ENCODE results near the gene AOC3.
"Not testable (repeated sequence)": the region's sequence is repeated elsewhere in the genome, so short reads cannot be mapped to it uniquely, and the experiment has no call there.

AOC3 gene

DNA sequence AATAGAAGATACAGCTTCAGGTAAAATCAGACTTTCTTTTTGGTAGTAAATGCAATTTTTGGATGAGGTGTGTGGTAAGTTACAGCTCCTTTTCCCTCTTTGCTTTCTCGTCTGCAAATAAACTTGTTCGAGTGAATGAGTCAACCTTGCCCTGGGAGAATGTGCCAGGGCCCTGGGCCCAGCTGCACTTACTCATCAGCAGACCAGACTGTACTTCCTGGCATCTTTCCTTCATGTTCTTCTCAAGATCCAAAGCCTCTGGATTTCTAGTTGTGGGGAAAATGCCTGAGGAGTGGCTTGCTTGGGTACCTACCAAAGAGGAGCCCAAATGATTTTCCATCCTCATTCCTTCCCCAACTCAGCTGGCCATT lies 44.2 kb downstream of the AOC3 start:
- DNase-seq: no peak

DNA sequence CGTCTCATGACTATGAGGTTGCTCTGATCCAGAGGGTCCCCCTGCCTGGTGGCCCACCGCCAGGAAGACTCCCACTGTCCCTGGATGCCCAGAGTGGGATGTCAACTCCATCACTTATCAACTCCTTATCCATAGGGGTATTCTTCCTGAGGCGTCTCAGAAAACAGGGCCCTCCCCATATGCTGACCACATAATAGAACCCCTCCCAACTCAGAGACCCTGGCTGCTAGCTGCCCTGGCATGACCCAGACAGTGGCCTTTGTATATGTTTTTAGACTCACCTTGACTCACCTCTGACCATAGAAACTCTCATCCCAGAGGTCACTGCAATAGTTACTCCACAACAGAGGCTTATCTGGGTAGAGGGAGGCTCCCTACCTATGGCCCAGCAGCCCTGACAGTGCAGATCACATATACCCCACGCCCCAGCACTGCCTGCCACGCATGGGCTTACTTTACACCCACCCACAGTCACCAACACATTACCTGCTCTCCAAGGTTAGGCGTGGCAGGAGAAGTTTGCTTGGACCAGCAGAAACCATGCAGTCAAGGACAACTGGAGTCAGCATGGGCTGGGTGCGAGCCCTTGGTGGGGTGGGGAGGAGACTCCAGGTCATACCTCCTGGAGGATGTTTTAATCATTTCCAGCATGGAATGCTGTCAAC lies 47.3 kb downstream of the AOC3 start:
- no peak for DNase-seq

DNA sequence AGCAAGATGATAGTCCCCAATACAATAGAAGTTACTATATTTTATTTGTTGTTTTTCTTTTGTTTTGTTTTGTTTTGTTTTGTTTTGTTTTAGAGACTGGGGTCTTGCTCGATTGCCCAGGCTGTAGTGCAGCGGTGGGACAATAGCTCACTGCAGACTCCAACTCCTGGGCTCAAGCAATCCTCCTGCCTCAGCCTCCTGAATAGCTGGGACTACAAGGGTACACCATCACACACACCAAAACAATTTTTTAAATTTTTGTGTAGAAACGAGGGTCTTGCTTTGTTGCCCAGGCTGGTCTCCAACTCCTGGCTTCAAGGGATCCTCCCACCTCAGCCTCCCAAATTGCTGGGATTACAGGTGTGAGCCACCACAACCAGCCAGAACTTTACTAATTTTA lies 49.0 kb downstream of the AOC3 start:
- not testable (repeated sequence) for DNase-seq

DNA sequence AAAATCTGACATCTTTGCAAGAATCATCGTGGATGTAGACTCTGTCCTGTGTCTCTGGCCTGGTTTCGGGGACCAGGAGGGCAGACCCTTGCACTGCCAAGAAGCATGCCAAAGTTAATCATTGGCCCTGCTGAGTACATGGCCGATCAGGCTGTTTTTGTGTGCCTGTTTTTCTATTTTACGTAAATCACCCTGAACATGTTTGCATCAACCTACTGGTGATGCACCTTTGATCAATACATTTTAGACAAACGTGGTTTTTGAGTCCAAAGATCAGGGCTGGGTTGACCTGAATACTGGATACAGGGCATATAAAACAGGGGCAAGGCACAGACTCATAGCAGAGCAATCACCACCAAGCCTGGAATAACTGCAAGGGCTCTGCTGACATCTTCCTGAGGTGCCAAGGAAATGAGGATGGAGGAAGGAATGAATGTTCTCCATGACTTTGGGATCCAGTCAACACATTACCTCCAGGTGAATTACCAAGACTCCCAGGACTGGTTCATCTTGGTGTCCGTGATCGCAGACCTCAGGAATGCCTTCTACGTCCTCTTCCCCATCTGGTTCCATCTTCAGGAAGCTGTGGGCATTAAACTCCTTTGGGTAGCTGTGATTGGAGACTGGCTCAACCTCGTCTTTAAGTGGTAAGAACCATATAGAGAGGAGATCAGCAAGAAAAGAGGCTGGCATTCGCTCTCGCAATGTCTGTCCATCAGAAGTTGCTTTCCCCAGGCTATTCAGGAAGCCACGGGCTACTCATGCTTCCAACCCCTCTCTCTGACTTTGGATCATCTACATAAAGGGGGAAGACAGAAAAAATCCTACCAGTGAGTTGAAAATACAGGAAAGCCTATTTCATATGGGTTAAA lies 49.7 kb downstream of the AOC3 start, which contains the start of gene G6PC1:
G6PC1 (plus strand) TSS at position 340 of the 872 bp plus-strand sequence; CDS start at position 418, 78 bp downstream.
- DNase-seq: no peak

DNA sequence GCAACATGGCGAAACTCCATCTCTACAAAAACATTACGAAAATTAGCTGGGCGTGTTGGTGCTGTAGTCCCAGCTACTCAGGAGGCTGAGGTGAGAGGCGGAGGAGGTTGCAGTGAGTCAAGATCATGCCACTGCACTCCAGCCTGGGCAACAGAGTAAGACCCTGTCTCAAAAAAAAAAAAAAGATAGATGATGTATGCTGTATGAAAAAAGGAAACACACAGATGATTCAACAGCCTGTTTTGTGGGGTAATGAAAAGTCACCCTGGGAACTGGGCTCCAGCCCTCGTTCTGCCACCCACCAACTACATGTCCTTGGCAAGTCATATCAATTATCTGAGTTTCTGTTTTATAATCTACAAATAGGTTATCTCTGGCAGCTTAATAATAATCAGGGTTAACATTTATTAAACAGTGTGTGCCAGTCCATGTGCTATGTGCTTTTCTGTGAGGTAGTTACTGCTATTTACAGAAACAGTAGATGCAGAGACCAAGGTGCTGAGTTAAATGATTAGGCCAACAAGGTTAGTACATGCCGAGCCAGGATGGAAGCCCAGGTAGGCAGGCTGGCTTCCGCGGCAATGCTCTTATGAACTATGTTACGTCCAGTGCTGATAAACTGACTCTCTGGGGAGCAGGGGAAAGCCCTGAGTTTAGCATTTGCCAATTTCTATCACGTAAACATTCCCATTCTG lies 50.7 kb downstream of the AOC3 start:
- DNase-seq: no peak

DNA sequence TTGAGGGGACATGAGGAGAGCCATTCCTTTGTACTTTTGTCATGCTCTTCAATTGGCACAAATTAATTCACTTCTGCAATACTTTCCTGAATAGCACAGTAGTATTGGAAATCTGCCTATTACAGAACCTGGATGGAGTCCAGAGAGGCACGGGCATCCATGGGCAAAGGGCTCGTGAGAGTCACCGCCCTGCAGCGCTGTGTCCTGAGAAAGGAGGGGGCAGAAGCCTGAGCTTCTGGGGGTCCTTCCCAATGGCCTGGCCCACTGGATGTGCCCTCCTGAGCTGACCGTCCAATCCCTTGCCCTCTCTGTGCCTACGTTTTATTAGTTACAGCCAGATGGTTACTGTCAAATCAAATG lies 53.1 kb downstream of the AOC3 start:
- DNase-seq: no peak

DNA sequence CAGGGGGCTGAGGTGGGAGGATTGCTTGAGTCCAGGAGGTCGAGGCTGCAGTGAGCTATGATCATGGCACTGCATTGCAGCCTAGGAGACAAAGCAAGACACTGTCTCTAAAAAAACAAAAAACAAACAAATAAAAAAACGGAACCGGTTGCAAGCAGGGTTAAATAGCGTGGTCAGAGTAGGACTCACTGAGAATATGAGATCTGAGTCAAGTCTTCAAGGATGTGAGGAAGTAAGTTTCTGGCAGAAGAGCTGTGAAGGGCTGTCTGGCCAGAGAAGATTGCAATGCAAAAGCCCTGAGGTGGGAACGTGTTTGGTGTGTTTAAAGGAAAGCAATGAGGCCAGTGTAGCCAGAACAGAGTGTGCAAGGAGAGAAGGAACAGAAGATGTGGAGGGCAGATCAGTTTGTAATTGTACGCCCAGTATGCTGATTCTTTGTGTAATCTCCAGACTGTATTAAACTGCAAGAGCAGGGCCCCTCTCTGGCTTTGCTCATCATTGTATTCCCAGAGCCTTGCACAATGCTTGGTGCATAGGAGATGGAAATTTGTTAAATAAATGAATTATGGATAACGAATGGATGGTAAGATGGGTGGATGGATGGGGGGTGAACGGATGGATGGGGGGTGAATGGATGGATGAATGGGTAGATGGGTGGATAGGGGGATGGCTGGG lies 55.9 kb downstream of the AOC3 start:
- DNase-seq: no peak

Measured in NCI-H1417 treated with DMSO at 0.1 percent for 48 hours (cell line).